OCI-LY1 (cell line): ENCODE data around the gene PAQR6.

Source experiments
- H2AFZ ChIP-seq: fragments of 200-600 bp; sonication (generic), shearing (Covaris generic); 2 replicates; pipeline ENCODE4 v1.6.0; 2014; ENCODE audit warnings: antibody characterized with exemption, mild to moderate bottlenecking, low read length
- H3F3A ChIP-seq: fragments of 200-600 bp; sonication (generic), shearing (Covaris generic); 2 replicates; pipeline ENCODE4 v1.6.0; 2014; ENCODE audit warnings: mild to moderate bottlenecking, antibody characterized with exemption, low read length, moderate library complexity; ENCODE audit not compliant: insufficient read depth
- H3K27ac ChIP-seq: fragments of 200-600 bp; sonication (generic); 2 replicates; pipeline ENCODE4 v1.5.1; 2014; ENCODE audit warnings: low read length, mixed run types, mild to moderate bottlenecking, low read depth; ENCODE audit not compliant: poor library complexity, severe bottlenecking
- H3K27me3 ChIP-seq: fragments of 200-600 bp; sonication (generic); 2 replicates; pipeline ENCODE4 v1.6.0; 2014; ENCODE audit warnings: antibody characterized with exemption, mild to moderate bottlenecking, low read length, moderate library complexity; ENCODE audit not compliant: insufficient read depth
- H3K36me3 ChIP-seq: fragments of 200-600 bp; sonication (generic); 2 replicates; pipeline ENCODE4 v1.6.1; 2014; ENCODE audit warnings: mild to moderate bottlenecking, antibody characterized with exemption, low read length, moderate library complexity, mixed read lengths; ENCODE audit not compliant: insufficient read depth
- H3K4me1 ChIP-seq: fragments of 200-600 bp; sonication (generic); 2 replicates; pipeline ENCODE4 v1.5.1; 2014; ENCODE audit warnings: mild to moderate bottlenecking, low read length, moderate library complexity; ENCODE audit not compliant: insufficient read depth, severe bottlenecking
- H3K4me2 ChIP-seq: fragments of 200-600 bp; sonication (generic), shearing (Covaris generic); 2 replicates; pipeline ENCODE4 v1.6.1; 2014; ENCODE audit warnings: low read length
- H3K4me3 ChIP-seq: fragments of 200-600 bp; sonication (generic); 2 replicates; pipeline ENCODE4 v1.5.1; 2014; ENCODE audit warnings: low read length, low read depth, mild to moderate bottlenecking, mixed read lengths; ENCODE audit not compliant: poor library complexity, severe bottlenecking
- H3K79me2 ChIP-seq: fragments of 200-600 bp; shearing (Covaris generic); 2 replicates; pipeline ENCODE4 v1.6.1; 2016; ENCODE audit warnings: mixed run types, low read length, mixed read lengths; ENCODE audit not compliant: insufficient read depth
- H3K9ac ChIP-seq: fragments of 200-600 bp; sonication (generic), shearing (Covaris generic); 2 replicates; pipeline ENCODE4 v1.6.1; 2014; ENCODE audit warnings: mild to moderate bottlenecking, low read length, mixed read lengths
- H3K9me2 ChIP-seq: fragments of 200-600 bp; sonication (generic), shearing (Covaris generic); 2 replicates; pipeline ENCODE4 v1.6.1; 2014; ENCODE audit warnings: low read depth, mild to moderate bottlenecking, low read length, mixed read lengths
- H3K9me3 ChIP-seq: fragments of 200-600 bp; shearing (Covaris generic); 2 replicates; pipeline ENCODE4 v1.6.1; 2014; ENCODE audit warnings: low read length, mixed read lengths
- H4K20me1 ChIP-seq: fragments of 200-600 bp; sonication (generic), shearing (Covaris generic); 2 replicates; pipeline ENCODE4 v1.6.0; 2016; ENCODE audit warnings: mild to moderate bottlenecking, low read length; ENCODE audit not compliant: insufficient read depth
- CTCF ChIP-seq: fragments of 200-600 bp; sonication (generic), shearing (Covaris generic); IDR thresholded peaks from 2 replicates; pipeline ENCODE4 v1.5.1; 2017; ENCODE audit warnings: mild to moderate bottlenecking, antibody characterized with exemption, low read length, moderate library complexity, mixed read lengths
- EZH2 ChIP-seq: fragments of 200-600 bp; sonication (generic), shearing (Covaris generic); IDR thresholded peaks from 2 replicates; pipeline ENCODE4 v1.8.0; 2017; ENCODE audit warnings: borderline replicate concordance, mixed run types, mild to moderate bottlenecking, antibody characterized with exemption, low read length, moderate library complexity, mixed read lengths

Gene PAQR6

GRCh38 chr1:156214024-156214748, 33.7 kb downstream of the PAQR6 start:
- peaks cover 12% of the 10 kb centered on the region; the same call in 1 of the 2 replicates for H3K79me2 ChIP-seq
- no peaks in the 10 kb centered on the region for H3K27me3 ChIP-seq
- H3K36me3 ChIP-seq, result peaks cover 29% of the 10 kb centered on the region; the same call in 1 of the 2 replicates
- H2AFZ ChIP-seq, result no peak overlapping the region
- TF ChIP-seq CTCF (no peak), EZH2 (no peak)
- no peaks in the 10 kb centered on the region for H3F3A ChIP-seq
- H4K20me1 ChIP-seq, result no peaks in the 10 kb centered on the region
- peaks cover 19% of the 10 kb centered on the region for H3K4me1 ChIP-seq
- H3K9me3 ChIP-seq, result no peaks in the 10 kb centered on the region
- peak overlapping the region; percentile 80 for H3K4me3 ChIP-seq
- H3K4me2 ChIP-seq, result peak overlapping the region; percentile 88
- peak overlapping the region; percentile 7 for H3K27ac ChIP-seq
- H3K9ac ChIP-seq, result peak overlapping the region; percentile 74
- no peaks in the 10 kb centered on the region for H3K9me2 ChIP-seq

- Histone ChIP-seq H3K4me1 (peaks cover 19% of the 10 kb centered on the region), H2AFZ (no peak overlapping the region), H3K9me3 (no peaks in the 10 kb centered on the region), H3K4me2 (peak overlapping the region; percentile 88), H3K9ac (peak overlapping the region; percentile 74), H3K27ac (peak overlapping the region; percentile 80), H3K27me3 (no peaks in the 10 kb centered on the region), H4K20me1 (no peaks in the 10 kb centered on the region), H3K36me3 (peaks cover 35% of the 10 kb centered on the region; the same call in 1 of the 2 replicates), H3K9me2 (no peaks in the 10 kb centered on the region), H3K79me2 (peaks cover 12% of the 10 kb centered on the region; the same call in 1 of the 2 replicates), H3F3A (no peaks in the 10 kb centered on the region), H3K4me3 (peak overlapping the region; percentile 80)
- TF ChIP-seq CTCF (no peak), EZH2 (no peak)
Observed at GRCh38 chr1:156213644-156213966, 34.3 kb downstream of the PAQR6 start.

- Histone ChIP-seq H3K36me3 (peaks cover 39% of the 10 kb centered on the region; the same call in 1 of the 2 replicates), H3K4me1 (peaks cover 19% of the 10 kb centered on the region), H4K20me1 (no peaks in the 10 kb centered on the region), H3K9me2 (no peaks in the 10 kb centered on the region), H3K27me3 (no peaks in the 10 kb centered on the region), H3K9me3 (no peaks in the 10 kb centered on the region), H2AFZ (no peak within 1 kb of the TSS), H3K4me2 (peak within 1 kb of the TSS; percentile 88), H3K9ac (peak within 1 kb of the TSS; percentile 74), H3K79me2 (peaks cover 10% of the 10 kb centered on the region; the same call in 1 of the 2 replicates), H3F3A (no peaks in the 10 kb centered on the region), H3K4me3 (peak within 1 kb of the TSS; percentile 80), H3K27ac (peak within 1 kb of the TSS; percentile 80)
- no peak for TF ChIP-seq EZH2
- TF ChIP-seq CTCF, result no peak
Observed at GRCh38 chr1:156212833-156213643, 34.8 kb downstream of the PAQR6 start, which contains the start of gene PMF1. PMF1 (plus strand) TSS chr1:156213007; CDS start chr1:156213016, 9 bp downstream.
